ENCODE data around the gene DCC.

GRCh38 chr18:52701219-52701935, 361.4 kb downstream of the DCC start:
- TF ChIP-seq CTCF (IDR thresholded peaks at IDR 0.05) (no peak), POLR2A (IDR thresholded peaks at IDR 0.05) (no peak)
